WERI-Rb-1 (cell line): ENCODE data around the gene RBM44.
"Not testable (repeated sequence)": the region's sequence is repeated elsewhere in the genome, so short reads cannot be mapped to it uniquely, and the experiment has no call there.

ENCODE experiments used
- DNase-seq: peaks from one replicate; pipeline ENCODE4 v3.0.0-alpha.2; 2020
- H3K27ac ChIP-seq: fragments of 250-450 bp; sonication (Bioruptor Pico); 2 replicates; pipeline ENCODE4 v1.5.1; 2020; ENCODE audit warnings: mild to moderate bottlenecking, moderate library complexity
- H3K27me3 ChIP-seq: fragments of 250-450 bp; sonication (Bioruptor Pico); 2 replicates; pipeline ENCODE4 v1.5.1; 2021; ENCODE audit warnings: mild to moderate bottlenecking, low read depth, moderate library complexity; ENCODE audit not compliant: insufficient read depth, severe bottlenecking
- H3K36me3 ChIP-seq: fragments of 250-450 bp; sonication (Bioruptor Pico); 2 replicates; pipeline ENCODE4 v1.5.1; 2020; ENCODE audit warnings: mild to moderate bottlenecking, moderate library complexity
- H3K4me3 ChIP-seq: 2 replicates; pipeline ENCODE4 v1.5.1; 2011; ENCODE audit warnings: low read depth, mild to moderate bottlenecking, control low read depth, low read length
- H3K9me3 ChIP-seq: fragments of 250-450 bp; sonication (Bioruptor Pico); 2 replicates; pipeline ENCODE4 v1.5.1; 2021; ENCODE audit warnings: mild to moderate bottlenecking, moderate library complexity; ENCODE audit not compliant: severe bottlenecking
- TF ChIP-seq, protein P1 (sequence below): IDR thresholded peaks from 2 replicates; pipeline ENCODE4 v1.5.1; 2011; ENCODE audit warnings: low read depth, mild to moderate bottlenecking, control low read depth, inconsistent platforms, low read length

Gene RBM44

DNA sequence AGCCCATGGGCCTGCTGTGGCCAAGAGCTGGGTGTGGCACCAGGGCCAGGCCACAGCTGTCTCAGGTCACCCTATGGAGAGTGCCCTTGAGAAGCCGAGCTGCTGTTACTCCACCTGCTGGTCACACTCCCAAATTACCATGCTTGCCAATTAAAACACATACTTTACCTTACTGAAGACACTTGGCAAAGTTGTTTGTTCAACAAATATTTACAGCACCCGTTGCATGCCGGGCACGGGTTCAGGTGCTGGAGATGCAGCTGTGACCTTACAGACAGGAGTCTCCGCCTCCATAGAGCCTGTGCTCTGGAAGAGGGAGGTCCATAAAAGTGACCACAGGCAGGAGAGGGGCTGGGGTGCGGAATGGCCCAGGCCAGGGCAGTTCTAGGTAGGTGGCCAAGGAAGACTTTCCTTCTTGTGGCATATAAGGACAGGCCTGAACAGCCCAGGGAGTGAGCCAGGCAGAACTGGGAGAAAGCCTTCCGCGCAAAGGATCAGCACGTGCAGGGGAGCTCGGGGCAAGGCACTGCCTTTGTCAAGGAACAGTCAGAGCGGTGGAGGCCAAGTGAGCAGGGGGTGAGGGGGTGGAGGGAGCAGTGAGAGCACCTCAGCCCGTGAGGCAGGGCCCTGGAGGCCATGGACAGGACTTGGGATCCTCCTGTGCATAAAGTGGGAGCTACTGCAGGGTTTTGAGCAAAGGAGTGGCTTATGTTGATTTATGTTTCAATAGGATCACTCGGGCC, 23.6 kb upstream of the RBM44 start:
- peak; percentile 55 for DNase-seq

DNA sequence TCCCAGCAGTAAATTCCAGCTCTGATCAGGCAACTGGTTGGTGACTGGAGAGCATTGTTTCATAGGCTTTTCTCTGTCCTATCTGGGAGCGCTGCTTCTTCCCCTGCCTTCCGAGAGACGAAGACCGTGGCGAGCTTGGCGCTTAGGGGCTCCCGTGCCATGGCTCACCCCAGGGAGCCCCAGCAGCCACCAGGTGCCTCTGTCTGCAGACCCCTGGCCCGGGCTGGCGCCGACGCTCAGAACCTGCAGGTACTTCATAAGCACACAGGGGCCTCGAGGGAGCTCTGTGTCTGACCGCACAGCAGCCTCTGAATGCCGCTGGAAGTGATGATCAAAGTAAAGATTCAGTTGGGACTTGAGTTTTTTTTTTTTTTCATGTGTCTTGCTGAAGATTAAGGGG, 19.1 kb upstream of the RBM44 start:
- Histone ChIP-seq H3K27me3 (no peaks in the 10 kb centered on the region), H3K4me3 (no peak overlapping the region), H3K27ac (no peak overlapping the region), H3K36me3 (no peaks in the 10 kb centered on the region), H3K9me3 (no peaks in the 10 kb centered on the region)
- TF ChIP-seq, protein P1, sequence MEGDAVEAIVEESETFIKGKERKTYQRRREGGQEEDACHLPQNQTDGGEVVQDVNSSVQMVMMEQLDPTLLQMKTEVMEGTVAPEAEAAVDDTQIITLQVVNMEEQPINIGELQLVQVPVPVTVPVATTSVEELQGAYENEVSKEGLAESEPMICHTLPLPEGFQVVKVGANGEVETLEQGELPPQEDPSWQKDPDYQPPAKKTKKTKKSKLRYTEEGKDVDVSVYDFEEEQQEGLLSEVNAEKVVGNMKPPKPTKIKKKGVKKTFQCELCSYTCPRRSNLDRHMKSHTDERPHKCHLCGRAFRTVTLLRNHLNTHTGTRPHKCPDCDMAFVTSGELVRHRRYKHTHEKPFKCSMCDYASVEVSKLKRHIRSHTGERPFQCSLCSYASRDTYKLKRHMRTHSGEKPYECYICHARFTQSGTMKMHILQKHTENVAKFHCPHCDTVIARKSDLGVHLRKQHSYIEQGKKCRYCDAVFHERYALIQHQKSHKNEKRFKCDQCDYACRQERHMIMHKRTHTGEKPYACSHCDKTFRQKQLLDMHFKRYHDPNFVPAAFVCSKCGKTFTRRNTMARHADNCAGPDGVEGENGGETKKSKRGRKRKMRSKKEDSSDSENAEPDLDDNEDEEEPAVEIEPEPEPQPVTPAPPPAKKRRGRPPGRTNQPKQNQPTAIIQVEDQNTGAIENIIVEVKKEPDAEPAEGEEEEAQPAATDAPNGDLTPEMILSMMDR = no peak
- no peak for DNase-seq

More for the DNA sequence above, 23.6 kb upstream of the RBM44 start:
- H3K36me3 ChIP-seq = no peaks in the 10 kb centered on the region
- TF ChIP-seq, protein P1 = peak; percentile 84
- H3K4me3 ChIP-seq = no peak overlapping the region
- no peaks in the 10 kb centered on the region for H3K9me3 ChIP-seq
- no peak overlapping the region for H3K27ac ChIP-seq
- H3K27me3 ChIP-seq = no peaks in the 10 kb centered on the region

DNA sequence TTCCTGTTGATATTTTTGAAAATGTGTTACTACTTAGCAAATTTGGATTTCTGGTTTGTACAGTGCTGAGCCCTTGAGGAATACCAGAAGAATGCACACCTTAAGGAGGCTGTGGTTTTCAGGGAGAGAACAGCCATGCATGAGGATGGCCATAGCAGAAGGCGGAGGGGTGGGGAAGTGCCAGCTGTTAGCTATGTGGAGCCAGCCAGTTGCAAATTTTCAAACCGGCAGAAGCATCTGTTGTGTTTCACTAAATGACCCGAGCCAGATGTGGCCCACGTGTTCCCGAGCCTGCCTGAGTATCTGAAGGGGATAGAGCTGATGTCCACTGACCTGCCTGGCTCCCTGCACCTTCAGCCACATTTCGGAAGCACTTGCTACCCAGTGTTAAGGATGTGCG, 16.4 kb upstream of the RBM44 start:
- H3K27ac ChIP-seq = no peak overlapping the region
- no peak overlapping the region for H3K4me3 ChIP-seq
- TF ChIP-seq, protein P1 = no peak
- peaks cover 6% of the 10 kb centered on the region for H3K9me3 ChIP-seq
- DNase-seq = no peak
- H3K36me3 ChIP-seq = no peaks in the 10 kb centered on the region
- H3K27me3 ChIP-seq = no peaks in the 10 kb centered on the region

DNA sequence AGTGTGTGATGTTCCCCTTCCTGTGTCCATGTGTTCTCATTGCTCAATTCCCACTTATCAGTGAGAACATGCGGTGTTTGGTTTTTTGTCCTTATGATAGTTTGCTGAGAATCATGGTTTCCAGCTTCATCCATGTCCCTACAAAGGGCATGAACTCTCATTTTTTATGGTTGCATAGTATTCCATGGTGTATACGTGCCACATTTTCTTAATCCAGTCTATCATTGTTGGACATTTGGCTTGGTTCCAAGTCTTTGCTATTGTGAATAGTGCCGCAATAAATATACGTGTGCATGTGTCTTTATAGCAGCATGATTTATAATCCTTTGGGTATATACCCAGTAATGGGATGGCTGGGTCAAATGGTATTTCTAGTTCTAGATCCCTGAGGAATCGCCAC, 14.9 kb upstream of the RBM44 start:
- not testable (repeated sequence) for H3K36me3 ChIP-seq, H3K9me3 ChIP-seq, DNase-seq, H3K27ac ChIP-seq, H3K4me3 ChIP-seq, H3K27me3 ChIP-seq

DNA sequence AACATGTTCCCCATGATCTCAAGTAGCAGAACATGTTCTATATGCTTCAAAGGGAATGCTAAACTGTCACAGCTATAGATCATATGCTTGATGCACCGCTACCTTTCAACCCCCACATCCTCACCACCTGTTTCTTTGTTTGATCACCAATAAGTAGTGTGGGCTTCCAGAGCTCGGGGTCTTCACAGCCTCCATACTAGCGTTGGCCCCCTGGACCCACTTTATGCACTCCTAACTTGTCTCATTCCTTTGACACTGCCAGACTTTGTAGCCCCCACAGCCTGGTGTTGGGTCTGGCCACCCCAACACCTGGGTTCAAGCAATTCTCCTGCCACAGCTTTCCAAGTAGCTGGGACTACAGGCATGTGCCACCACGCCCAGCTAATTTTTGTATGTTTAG, 11.6 kb upstream of the RBM44 start:
- DNase-seq = no peak
- H3K4me3 ChIP-seq = no peak overlapping the region
- no peaks in the 10 kb centered on the region for H3K27me3 ChIP-seq
- TF ChIP-seq, protein P1 = no peak
- no peak overlapping the region for H3K27ac ChIP-seq
- no peaks in the 10 kb centered on the region for H3K36me3 ChIP-seq
- peaks cover 9% of the 10 kb centered on the region for H3K9me3 ChIP-seq

DNA sequence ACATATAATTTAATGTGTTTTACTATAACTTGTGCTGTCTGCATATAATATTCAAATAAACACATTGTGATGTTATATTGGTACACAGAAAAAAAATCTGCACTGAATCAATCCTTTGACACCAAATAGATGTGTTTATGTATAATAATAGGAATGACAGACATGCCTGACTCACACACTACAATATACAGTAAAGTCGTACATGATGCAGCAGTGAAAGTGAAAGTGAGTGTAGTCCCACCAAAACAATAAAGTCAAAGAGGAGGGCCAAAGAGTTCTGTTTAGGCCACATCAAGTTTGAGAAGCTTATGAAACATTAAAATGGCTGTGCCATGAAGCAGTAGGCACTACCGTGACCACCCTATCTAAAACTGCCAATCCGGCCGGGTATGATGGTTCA, 8.2 kb upstream of the RBM44 start:
- no peak overlapping the region for H3K4me3 ChIP-seq
- TF ChIP-seq, protein P1 = no peak
- no peak for DNase-seq

More for the DNA sequence above, 8.2 kb upstream of the RBM44 start:
- H3K27ac ChIP-seq = no peak overlapping the region
- no peaks in the 10 kb centered on the region for H3K36me3 ChIP-seq
- H3K27me3 ChIP-seq = no peaks in the 10 kb centered on the region
- peaks cover 9% of the 10 kb centered on the region for H3K9me3 ChIP-seq
